GM13976 (cell line): ENCODE measurements around the gene HYDIN.

Experiments used
- DNase-seq: peaks from one replicate; pipeline ENCODE4 v3.0.0; 2012; ENCODE audit warnings: low spot score
- in situ Hi-C: fragments of 300-500 bp; cut with MboI; formaldehyde crosslinking; loops from one replicate; pipeline ENCODE4 v1.12.0; 2022; ENCODE audit warnings: low sequenced_read_pairs, mixed read lengths, inconsistent platforms; ENCODE audit not compliant: unreplicated experiment
- TF ChIP-seq, protein P1 (sequence below): IDR thresholded peaks from 2 replicates; pipeline ENCODE4 v1.5.1; 2012; ENCODE audit warnings: borderline replicate concordance, mild to moderate bottlenecking; ENCODE audit not compliant: insufficient read depth; ENCODE audit errors: extremely low read depth, missing control alignments, control extremely low read depth

The HYDIN gene

DNA sequence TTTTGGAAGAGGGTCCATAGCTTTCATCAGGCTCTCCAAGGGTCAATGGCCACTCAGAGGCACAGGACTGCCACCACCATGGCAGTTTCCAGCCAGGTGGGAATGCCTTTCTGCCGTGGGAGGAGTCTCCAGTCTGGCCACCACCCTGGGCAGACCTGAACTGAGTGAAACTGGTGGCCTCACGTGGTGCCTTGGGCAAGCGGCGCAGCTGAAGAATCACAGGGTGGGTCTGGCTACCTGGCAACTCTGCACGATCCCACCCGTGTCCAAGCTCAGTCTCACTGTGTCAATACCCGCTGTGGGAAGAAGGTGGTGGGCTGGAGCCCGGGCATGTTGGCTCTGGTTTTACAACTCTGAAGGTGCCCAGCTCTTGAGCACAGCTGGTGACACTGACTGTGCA, 461.4 kb downstream of the HYDIN start:
- in situ Hi-C loops = no loop called here
- DNase-seq = no peak
- TF ChIP-seq, protein P1, sequence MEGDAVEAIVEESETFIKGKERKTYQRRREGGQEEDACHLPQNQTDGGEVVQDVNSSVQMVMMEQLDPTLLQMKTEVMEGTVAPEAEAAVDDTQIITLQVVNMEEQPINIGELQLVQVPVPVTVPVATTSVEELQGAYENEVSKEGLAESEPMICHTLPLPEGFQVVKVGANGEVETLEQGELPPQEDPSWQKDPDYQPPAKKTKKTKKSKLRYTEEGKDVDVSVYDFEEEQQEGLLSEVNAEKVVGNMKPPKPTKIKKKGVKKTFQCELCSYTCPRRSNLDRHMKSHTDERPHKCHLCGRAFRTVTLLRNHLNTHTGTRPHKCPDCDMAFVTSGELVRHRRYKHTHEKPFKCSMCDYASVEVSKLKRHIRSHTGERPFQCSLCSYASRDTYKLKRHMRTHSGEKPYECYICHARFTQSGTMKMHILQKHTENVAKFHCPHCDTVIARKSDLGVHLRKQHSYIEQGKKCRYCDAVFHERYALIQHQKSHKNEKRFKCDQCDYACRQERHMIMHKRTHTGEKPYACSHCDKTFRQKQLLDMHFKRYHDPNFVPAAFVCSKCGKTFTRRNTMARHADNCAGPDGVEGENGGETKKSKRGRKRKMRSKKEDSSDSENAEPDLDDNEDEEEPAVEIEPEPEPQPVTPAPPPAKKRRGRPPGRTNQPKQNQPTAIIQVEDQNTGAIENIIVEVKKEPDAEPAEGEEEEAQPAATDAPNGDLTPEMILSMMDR = no peak

DNA sequence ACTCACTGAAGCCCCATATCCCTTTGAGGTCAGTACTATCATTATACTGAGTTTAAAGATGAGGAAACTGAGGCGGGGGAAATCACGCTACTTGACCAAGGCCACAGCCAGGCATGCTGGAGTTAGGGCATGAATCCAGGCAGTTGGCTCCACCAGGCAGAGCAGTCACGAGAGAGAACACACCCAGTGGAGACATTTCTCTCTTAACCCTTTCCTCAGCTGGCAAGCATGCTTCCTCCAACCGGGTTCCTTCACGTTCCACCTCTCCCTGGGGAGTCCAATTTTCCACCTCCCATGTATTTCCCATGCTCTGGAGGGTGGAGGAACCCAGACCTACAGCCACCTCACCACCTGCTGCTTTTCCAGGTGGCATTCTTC, 462.3 kb downstream of the HYDIN start:
- TF ChIP-seq, protein P1 = no peak
- DNase-seq = no peak
- in situ Hi-C loops = no loop called here

DNA sequence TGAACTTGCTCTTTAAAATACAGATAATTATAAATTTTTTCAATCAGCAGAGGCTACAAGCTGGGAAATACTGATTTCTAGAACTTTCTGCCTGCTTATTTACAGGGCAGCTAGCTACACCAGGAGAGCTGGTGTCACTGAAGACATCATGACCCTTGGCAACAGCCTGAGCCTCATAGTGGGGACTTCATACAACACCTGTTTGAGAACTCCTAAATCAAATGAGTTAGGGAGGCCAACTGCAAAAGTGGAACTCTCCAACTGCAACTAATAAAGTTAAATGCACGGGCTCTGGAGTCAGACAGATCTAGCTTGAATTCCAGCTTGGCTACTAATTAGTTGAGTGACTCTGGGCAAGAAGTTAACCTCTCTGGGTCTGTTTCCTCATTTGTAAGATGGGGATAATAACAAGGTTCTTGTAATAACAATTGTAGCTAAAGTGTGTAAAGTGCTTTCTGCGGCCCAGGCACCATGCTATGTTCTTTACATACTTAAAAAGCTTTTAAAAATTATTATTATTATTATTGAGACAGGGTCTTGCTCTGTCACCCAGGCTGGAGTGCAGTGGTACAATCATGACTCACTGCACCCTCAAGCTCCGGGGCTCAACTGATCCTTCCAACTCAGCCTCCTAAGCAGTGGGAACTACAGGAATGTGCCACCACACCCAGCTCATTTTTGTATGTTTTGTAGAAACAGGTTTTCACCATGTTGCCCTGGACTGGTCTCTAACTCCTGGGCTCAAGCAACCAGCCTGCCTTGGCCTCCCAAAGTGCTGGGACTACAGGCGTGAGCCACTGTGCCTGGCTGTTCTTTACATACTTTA, 462.9 kb downstream of the HYDIN start:
- no peak for DNase-seq
- in situ Hi-C loops = no loop called here

DNA sequence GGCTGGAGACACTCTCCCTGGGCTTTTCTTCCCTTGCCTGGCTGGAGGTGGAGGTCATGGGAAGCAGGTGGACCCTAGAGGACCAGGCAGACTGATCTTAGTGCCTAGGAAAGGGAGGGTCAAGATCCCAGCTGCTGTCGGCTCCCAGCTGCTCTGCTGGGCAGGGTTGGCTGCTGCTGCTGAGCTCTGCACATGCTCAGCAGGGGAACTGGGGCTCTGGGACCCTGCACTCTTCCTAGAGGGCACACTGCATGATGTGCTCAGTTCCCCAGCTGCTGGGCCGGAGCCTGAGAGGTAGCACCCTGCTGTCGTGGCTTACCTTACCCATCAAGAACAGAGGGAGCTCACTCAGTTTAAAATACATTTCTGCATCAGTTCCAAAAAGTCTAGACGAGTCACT, 463.9 kb downstream of the HYDIN start:
- in situ Hi-C loops = no loop called here
- no peak for DNase-seq
- TF ChIP-seq, protein P1 = no peak

More for the DNA sequence above, 462.9 kb downstream of the HYDIN start:
- TF ChIP-seq, protein P1 = no peak

DNA sequence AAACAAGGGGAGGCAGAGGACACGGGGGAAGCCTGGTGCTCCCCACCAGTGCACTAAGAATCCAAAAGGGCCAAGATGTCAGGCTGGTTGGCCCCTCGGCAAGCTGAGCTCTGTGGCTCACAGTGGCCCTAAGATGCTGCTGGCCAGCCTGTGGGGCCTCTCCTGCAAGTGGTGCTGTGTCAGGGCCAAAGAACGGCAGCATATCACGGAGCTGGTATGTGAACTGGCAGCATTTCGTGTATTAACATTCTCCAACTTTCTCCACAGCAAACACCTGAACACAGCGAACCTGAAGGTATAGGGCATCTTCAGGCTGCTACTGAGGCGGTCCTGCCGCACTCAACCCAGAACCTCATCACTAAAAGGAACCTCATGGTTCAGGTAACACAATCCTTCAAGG, 464.3 kb downstream of the HYDIN start:
- TF ChIP-seq, protein P1 = no peak

DNA sequence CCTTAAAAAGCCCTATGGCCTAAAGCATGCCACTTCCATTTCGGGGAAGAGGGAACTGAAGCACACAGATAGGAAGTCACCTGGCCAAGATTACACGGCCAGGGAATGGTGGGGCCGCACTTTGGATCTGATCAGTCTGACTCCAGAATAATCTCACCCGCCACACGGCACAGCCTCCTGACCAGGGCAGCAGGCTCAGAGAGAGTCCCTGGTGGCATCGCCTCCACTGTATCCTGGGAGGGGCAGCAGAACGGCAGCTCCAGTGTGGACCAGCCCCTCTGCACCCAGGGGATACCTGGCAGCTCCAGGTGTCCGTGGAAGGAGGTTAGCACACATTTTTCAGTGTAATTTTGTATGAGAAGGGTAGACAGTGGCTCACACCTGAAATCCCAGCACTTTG, 465.0 kb downstream of the HYDIN start:
- DNase-seq = no peak
- TF ChIP-seq, protein P1 = no peak
- in situ Hi-C loops = no loop called here

More for the DNA sequence above, 464.3 kb downstream of the HYDIN start:
- in situ Hi-C loops = no loop called here
- no peak for DNase-seq

DNA sequence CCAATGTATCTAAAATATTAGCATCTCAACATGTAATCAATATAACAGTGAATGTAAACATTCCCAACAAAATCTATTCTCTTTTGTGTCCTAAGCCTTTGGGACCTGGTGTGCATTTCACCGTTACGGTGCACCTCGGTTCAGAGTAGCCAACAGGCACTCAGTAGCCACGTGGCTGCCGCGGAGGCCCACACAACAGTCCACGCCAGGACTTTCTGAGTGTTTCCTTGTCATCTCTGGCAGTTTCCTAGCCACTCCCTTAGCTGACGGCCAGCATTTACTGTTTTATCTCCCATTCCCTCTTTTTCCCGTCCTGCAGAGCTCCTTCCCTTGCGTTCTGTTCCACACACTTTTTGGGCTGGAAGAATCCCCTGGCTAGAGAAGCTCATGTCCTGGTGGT, 465.9 kb downstream of the HYDIN start:
- in situ Hi-C loops = no loop called here
- DNase-seq = no peak

More for the DNA sequence above, 465.9 kb downstream of the HYDIN start:
- TF ChIP-seq, protein P1 = no peak
